ENCODE data around the gene RASA3. TPM values are rescaled to one million over a fixed set of nuclear protein-coding genes. Genes with fewer than 3 reads are reported as not detected.

The RASA3 gene
- total RNA-seq, 6 experiments from 2014 or later, result 3.5 to 7.9 (median 4.6) TPM

- H3K36me3 ChIP-seq, result no peaks in the 10 kb centered on the region
- no peaks in the 10 kb centered on the region for H3K27me3 ChIP-seq
- ATAC-seq (no peak), DNase-seq (peak in 2 of 3 donors; percentile 14 to 45)
- H3K9me3 ChIP-seq, result no peaks in the 10 kb centered on the region
- H3K4me3 ChIP-seq, result no peak overlapping the region
- H3K27ac ChIP-seq, result no peak overlapping the region
- intact Hi-C loops (cut with DNase I), result no loop called here
- no CpG with 5 or more reads among the region's 5 CpGs for WGBS (ENCODE audit: insufficient coverage, low coverage, low lambda C conversion rate, missing lambda C conversion rate)
- no peak for TF ChIP-seq POLR2A (IDR thresholded peaks at IDR 0.05)
- TF ChIP-seq, protein P1, sequence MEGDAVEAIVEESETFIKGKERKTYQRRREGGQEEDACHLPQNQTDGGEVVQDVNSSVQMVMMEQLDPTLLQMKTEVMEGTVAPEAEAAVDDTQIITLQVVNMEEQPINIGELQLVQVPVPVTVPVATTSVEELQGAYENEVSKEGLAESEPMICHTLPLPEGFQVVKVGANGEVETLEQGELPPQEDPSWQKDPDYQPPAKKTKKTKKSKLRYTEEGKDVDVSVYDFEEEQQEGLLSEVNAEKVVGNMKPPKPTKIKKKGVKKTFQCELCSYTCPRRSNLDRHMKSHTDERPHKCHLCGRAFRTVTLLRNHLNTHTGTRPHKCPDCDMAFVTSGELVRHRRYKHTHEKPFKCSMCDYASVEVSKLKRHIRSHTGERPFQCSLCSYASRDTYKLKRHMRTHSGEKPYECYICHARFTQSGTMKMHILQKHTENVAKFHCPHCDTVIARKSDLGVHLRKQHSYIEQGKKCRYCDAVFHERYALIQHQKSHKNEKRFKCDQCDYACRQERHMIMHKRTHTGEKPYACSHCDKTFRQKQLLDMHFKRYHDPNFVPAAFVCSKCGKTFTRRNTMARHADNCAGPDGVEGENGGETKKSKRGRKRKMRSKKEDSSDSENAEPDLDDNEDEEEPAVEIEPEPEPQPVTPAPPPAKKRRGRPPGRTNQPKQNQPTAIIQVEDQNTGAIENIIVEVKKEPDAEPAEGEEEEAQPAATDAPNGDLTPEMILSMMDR (IDR thresholded peaks at IDR 0.05), result no peak
- H3K4me1 ChIP-seq, result peaks cover 0 to 9% (median 4%) of the 10 kb centered on the region in 4 donors
Observed at GRCh38 chr13:113949546-113949945, 182.9 kb downstream of the RASA3 start.

DNA sequence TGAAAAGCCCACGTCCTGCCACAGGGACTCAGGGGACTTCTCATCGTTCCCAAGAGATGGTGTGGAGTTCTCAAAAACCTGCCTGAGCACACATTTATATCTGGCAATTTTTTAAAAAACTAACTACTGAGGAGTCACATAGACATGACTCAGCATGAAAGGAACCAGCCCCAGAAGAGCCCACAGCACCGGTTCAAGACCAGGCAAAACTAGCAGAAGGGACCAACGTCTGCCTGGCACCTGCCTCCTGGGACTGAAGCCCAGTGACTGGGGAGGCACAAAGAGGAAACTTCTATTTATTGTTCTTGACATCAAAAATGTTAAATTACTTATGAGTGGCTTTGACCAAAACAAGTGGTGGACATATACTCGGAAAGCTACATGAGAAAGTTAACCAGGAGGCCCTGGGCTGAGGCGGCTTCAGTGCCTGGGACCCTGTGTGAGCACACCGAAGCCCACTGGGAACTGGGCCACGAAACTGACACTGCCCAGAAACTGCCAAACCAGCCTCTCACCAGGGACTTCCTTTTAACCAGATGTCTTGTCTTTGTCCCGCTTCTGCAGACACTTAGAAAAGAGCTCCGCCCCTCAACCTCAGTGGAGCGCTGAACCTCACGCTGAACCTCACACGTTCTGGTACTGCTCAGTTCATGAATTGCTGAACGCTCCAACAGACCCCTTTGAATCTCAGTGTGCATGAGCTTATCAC, 184.2 kb downstream of the RASA3 start:
- Histone ChIP-seq H3K27me3 (no peaks in the 10 kb centered on the region), H3K36me3 (no peaks in the 10 kb centered on the region), H3K4me3 (no peak overlapping the region), H3K27ac (no peak overlapping the region), H3K4me1 (peaks cover 0 to 9% (median 4%) of the 10 kb centered on the region in 4 donors), H3K9me3 (no peaks in the 10 kb centered on the region)
- 58% methylated on average over 9 of the region's 14 CpGs for WGBS (ENCODE audit: insufficient coverage, low coverage, low lambda C conversion rate, missing lambda C conversion rate)
- ATAC-seq (no peak), DNase-seq (peak in 1 of 3 donors; percentile 33)
- intact Hi-C loops (cut with DNase I), result no loop called here
- no peak for TF ChIP-seq POLR2A (IDR thresholded peaks at IDR 0.05)
- TF ChIP-seq, protein P1 (IDR thresholded peaks at IDR 0.05), result no peak

GRCh38 chr13:113947311-113948033, 185.0 kb downstream of the RASA3 start:
- intact Hi-C loops (cut with DNase I), result no loop called here
- peaks cover 0 to 9% (median 4%) of the 10 kb centered on the region in 4 donors for H3K4me1 ChIP-seq
- H3K27ac ChIP-seq, result no peak overlapping the region
- no CpG with 5 or more reads among the region's 17 CpGs for WGBS (ENCODE audit: insufficient coverage, low coverage, low lambda C conversion rate, missing lambda C conversion rate)
- TF ChIP-seq, protein P1 (IDR thresholded peaks at IDR 0.05), result peak; percentile 24 to 33 (median 30)
- no peak for TF ChIP-seq POLR2A (IDR thresholded peaks at IDR 0.05)
- no peaks in the 10 kb centered on the region for H3K27me3 ChIP-seq
- no peaks in the 10 kb centered on the region for H3K36me3 ChIP-seq
- H3K9me3 ChIP-seq, result no peaks in the 10 kb centered on the region
- H3K4me3 ChIP-seq, result no peak overlapping the region
- DNase-seq (peak in 1 of 3 donors; percentile 48), ATAC-seq (no peak)

GRCh38 chr13:113946409-113947181, 185.8 kb downstream of the RASA3 start:
- intact Hi-C loops (cut with DNase I), result no loop called here
- Histone ChIP-seq H3K36me3 (no peaks in the 10 kb centered on the region), H3K9me3 (no peaks in the 10 kb centered on the region), H3K27ac (no peak overlapping the region), H3K4me3 (no peak overlapping the region), H3K4me1 (peaks cover 0 to 9% (median 4%) of the 10 kb centered on the region in 4 donors), H3K27me3 (no peaks in the 10 kb centered on the region)
- peak in 1 of 3 donors; percentile 41 for DNase-seq
- no CpG with 5 or more reads among the region's 26 CpGs for WGBS (ENCODE audit: insufficient coverage, low coverage, low lambda C conversion rate, missing lambda C conversion rate)
- TF ChIP-seq POLR2A (IDR thresholded peaks at IDR 0.05), result no peak
- TF ChIP-seq, protein P1 (IDR thresholded peaks at IDR 0.05), result no peak
- no peak for ATAC-seq

Data from right lobe of liver (tissue), 6 donors.